ENCODE measurements around the gene PI4K2A.

The PI4K2A gene

DNA sequence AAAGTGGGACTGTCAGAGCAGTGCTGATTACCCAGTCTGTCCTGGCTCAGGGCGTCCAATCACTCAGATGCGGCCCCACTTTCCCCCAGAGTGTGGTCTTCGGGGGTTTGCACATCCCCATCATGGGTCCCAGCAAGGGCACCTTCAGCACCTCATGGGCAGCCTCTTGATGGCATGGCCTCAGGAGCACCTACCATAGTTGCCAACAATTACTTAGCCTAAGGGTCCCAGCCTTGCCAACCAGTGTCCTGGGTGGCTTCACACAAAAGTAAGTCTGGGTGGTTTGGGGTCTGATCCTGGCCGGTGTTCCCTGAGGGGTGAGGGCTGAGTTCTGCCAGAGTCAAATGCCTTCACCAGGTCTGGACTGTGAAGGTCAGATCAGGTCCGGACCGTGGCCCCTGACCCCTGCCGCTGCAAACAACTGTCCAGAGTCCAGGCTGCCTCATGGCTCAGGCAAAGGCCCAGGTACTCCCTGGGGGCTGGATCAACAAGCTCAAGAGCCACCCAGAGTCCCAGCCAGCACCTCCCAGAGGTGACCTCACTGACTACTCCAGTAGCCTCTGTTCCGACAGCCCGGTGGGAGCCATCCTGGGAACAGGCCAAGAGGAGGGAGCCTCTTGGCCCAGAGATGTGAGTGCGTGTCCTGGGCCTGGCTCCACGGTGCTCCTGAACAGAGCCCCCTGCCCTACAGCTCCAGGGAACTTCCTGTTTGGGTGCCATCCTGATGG is 66.8 kb downstream of the PI4K2A start:
- no peak for DNase-seq

DNA sequence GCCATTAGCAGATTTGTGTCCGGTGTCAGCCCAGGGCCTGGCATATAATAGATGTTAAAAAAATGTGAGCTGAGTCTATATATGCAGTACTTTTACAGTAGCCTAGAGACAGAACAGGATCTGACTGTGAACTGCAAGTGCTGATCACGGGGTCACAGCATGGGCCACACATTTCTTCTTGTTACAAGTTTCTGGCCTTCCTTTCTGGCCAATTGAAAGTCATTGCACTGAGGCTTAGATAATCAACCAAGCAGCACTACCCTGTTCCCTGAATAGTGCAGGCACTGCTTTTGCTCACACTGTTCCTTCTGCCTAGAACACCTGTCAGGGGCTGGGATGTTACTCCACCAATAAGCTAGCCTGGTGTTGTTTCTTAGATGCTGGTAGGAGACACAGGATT is 67.7 kb downstream of the PI4K2A start:
- no peak for DNase-seq

DNA sequence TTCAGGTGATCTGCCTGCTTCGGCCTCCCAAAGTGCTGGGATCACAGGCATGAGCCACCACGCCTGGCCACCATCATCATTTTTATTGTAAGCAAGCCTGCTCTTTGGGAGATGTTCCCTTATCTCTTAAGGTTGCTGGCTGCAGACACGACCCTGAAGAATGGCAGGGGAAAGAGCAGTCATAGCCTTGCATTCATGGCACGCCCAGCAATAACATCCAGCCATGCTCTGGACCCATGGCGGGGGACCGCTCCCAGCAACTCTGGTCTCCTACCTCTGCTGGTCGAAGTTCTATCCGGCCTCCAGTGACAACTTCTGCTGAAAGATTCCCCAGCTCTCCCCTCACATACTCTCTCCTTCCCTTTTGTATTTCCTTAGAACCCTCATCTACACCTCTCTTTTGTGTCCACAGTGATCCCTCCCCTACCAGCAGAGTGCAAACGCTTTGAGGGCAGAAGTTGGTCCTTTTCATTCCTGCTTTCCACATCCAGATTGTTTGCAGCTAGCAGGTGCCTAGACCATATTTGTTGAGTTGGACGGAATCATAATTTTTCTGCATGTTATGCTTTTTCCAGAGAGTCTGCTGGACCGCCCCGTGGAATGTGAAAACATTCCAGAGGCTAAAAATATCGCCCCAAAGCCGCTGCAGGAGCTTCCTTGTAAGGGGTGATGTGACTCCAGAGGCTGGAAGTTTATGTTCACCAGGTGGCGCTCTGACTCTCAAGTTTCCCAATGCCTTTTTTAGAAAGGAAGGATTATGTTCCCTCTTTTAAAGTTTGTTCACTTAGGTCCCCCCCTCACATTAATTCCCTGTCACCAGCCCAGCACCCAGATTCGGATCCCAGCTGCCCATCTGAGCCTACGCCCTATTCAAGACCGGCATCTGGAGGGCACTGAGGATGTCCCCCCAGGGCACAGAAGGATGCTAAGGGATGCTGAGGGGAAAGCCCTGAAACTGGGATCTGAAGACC is 68.8 kb downstream of the PI4K2A start:
- DNase-seq = peak; percentile 63

DNA sequence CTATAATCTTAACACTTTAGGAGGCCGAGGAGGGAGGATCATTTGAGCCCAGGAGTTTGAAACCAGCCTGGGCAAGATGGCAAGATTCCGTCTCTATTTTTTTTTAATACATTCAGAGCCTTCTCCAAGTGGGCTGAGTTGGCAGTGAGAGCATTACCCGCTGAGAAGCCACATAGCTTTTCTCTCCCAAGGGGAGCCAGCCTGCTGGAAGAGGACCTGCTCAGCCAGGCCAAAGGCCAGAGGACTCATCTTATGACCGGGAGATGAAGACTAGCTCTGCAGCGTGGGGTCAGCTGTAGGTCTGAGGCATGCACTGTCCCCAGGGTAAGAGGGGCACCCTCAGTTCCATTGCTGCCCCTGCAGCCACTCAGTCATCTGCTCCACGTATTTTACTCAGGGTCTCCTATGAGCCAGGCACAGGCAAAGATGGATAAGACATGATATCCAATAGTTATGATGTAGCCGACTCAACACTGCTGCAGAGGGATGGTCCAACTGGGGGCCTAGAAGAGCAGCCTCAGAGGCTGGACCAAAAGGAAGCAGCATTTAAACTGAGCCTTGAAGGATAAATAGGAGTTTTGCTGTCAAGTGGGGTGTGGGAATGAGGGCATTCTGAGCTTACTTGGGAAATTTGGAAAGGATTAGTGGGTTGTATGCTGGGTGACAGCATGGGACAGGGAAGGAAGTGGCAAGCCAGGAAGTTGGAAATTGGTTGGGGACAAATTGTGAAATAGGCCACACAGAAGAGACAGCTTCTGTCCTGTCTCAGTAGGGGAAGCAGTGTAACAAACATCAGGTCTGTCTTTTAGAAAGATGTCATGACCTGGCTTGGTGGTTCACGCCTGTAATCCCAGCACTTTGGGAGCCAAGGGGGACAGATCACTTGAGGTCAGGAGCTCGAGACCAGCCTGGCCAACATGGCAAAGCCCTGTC is 71.4 kb downstream of the PI4K2A start:
- DNase-seq = no peak

DNA sequence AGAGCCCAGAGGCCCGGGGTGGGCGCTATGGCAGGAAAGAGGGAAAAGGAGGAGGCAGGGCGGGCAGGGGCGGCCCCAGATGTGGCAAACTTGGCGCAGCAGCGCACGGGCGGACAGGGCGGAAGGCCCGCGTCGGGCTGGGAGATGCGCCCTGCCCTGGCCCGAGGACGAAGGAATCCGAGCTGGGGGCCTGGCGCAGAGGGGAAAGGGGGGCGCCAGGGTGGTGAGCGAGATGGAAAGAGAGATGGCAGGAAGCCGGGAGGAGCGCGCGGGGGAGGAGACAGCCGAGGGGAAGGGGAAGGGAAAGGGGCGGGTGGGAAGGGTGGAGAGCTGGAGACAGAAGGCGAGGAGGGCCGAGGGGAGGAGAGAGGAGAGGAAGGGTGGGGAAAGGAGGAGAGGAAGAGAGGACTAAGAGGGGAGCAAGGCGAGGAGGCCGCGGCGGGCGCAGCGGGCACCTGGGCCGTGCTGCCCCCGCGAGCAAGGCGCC is 72.9 kb downstream of the PI4K2A start, which contains the start of gene MARVELD1:
Gene MARVELD1 (plus strand): TSS at position 392 of the 487 bp plus-strand sequence. CDS start 147 bp downstream, outside the sequence.
- DNase-seq = peak; percentile 92

DNA sequence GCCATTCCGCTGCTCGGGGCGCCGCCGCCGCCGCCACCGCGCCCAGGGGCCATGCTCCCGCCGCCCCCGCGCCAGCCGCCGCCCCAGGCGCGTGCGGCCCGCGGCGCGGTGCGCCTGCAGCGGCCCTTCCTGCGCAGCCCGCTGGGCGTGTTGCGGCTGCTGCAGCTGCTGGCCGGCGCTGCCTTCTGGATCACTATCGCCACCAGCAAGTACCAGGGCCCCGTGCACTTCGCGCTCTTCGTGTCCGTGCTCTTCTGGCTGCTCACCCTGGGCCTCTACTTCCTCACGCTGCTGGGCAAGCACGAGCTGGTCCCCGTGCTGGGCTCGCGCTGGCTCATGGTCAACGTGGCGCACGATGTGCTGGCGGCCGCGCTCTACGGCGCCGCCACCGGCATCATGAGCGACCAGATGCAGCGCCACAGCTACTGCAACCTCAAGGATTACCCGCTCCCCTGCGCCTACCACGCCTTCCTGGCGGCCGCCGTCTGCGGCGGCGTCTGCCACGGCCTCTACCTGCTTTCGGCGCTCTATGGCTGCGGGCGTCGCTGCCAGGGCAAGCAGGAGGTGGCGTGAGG is 73.4 kb downstream of the PI4K2A start:
- peak; percentile 90 for DNase-seq

DNA sequence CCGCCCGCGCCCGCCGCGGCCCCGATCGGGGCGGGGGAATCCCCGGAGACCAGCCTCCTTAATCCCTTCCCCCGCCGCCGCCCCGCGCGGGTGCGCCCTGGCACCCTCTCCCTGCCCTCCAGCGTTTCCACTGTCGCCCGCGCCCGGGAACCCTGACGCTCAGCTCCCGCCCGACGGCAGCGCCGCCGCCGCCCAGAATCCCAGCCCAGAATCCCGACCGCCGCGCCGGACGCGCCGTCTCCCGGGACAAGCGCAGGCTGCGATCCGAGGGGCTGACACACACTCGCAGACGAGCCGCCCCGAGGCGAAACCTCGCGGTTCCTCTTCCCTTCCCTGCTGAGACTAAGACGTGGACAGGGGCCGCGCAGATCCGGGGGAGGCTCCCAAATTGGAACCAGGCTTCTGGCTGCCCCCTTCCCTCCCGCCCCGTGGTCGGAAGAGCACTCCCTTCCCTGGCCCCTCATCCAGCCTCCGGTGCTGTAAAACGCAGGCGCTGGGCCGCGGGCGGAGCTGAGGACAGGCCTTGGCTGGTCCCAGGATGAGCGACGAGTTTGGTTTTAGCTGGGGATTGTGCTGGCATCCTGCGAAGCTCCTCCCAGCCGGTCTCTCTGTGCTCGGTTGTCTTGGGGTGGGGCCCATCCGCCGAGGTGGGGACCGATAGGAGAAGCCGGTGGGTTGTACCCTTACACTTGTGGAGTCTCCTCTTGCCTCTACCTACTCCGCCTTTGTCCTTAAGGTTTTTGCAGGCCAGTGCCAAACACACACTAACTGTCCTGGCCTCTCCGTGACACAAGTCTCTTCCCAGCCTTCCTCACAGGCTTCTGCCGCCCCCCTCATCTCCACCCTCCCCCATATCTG is 74.2 kb downstream of the PI4K2A start:
- DNase-seq = peak; percentile 84

DNA sequence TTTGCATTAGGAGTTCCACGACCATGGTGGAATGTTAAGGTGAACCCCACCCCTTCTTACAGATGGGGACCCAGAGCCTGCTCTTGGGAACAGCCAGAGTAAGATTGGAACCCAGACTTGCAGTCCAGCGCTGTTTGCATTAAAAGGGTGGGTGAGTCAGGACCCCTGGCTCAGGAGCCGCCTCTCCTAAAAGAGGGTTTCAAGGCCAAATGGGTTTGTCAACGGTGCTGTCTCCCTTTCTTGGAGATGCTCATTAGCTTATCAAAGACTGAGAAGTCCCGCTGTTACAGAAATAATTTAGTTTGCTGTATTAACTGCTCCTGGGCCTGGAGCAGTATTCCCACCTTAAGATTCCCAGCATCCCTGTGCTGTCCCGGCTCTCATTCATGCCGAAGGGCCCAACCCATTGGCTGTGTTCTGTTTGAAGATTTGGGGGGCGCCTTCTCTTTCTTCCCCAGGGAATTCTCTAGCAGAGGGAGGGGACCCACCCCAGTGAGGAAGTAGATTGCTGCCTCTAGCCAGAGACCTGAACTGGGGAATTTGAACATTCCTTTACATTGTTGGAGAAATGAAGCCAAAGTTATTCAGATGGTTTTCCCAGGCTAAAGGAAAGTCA is 74.9 kb downstream of the PI4K2A start:
- no peak for DNase-seq

DNA sequence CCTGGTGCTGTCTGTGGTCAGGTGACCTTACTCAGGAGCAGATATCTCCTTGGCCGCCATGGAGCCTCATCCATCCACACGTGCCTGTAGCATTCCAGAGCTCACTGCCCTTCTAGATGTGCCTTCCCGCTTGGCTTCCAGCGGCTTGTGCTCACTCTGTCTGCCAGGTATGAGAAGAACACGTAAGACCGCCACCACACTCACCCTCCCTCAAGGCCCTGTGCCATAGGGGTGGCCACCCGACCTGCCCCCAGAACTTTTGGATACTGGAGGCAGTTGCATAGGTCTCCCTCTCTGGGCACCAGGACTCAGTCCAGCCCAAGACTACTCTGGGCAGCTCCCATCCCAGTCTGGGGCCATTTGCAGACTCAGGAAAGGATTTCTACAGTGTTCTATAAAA is 77.2 kb downstream of the PI4K2A start:
- no peak for DNase-seq

DNA sequence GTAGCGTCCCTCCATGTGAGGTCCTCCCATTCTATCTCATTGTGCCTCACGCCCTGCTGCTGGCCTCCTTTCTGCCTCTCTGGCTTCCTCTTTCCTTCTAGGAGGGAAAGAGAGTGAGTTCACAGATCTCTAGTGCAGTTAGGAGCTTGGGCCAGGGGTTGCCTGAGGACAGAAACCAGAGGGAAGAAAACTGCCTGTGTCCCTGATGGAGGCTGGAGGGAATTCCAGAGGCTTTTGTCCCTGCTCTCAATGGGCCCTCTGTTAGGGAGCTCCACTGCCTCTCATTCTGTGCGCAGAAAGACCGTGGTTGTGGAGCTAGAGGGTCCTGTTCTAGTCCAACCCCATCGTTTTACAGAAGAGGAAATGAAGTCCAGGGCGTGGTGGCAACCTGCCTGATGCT is 77.7 kb downstream of the PI4K2A start:
- no peak for DNase-seq

DNA sequence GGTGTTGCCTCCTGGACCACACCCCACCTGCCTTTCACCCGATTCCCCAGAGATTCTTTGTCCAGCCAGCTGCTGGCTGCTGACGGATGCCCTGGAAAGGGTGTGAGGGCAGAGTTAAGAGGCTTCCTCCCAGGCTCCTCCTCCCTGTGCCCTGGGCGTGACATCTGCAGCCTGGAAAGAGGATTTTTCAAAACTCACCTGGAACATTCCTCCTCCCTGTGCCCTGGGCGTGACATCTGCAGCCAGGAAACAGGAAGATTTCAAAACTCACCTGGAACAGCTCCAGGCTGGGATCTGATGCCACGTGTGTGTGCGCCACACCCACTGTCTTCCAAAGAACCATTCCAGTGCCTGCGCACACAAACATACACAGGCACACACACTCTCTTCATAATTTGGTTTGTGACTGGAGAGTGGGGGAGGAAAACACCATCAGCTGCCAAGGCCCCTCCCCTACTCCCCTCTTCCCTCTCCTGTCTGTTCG is 78.2 kb downstream of the PI4K2A start:
- DNase-seq = no peak

DNA sequence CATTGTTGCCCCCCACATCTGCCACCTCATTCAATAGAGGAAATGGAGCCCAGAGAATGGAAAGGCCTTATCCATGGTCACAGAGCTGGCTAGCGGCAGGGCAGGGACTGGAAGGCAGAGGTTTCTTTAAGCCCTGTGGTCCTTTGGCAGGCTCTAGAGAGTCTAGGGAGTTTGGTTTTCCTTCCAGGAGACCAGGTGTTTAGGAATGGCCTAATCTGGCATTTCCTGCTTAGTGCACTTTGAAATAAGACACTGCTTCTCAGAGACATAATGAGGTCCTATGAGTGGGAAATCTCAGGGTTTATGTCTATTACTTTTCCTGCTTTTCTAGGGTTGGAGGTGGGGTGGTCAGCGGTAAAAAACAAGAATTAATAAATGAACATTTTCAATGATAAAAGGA is 79.1 kb downstream of the PI4K2A start:
- no peak for DNase-seq

DNA sequence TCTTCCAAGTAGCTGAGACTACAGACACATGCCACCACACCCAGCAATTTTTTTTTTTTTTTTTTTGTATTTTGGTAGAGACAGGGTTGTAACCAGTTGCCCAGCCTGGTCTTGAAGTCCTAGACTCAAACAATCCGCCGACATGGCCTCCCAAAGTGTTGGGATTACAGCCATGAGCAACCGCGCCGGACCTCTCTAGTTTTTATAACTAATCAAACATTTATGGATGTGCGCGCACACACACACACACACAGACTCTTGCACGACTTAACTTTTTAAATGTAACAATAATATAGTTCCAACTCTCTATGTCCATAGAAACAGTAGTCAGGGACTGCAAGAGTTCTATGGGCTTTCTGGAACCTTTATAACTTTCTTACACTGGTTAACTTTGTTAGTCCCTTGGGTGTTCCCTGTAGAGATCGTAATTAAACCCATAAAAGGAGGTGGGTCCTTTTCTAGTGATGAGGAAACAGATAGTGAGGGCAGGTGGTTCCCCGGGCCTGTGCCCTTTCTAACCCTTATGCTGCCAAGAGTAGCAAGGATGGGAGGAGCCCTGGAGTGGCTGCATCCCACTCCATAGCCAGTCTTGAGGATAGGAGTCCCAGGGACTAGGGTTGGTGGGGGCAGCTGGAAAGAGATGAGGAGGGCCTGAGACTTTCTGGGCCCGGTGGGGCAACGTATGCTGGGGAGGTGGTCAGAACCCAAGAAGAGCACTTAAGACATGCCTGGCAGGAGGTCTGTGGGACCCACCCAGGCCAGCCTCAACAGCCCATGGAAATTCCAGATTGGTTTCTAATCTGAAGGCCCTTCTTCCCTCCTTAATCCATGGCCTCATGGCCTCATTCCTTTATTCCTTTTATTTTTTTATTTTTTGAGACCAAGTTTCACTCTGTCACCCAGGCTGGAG is 81.7 kb downstream of the PI4K2A start:
- no peak for DNase-seq

DNA sequence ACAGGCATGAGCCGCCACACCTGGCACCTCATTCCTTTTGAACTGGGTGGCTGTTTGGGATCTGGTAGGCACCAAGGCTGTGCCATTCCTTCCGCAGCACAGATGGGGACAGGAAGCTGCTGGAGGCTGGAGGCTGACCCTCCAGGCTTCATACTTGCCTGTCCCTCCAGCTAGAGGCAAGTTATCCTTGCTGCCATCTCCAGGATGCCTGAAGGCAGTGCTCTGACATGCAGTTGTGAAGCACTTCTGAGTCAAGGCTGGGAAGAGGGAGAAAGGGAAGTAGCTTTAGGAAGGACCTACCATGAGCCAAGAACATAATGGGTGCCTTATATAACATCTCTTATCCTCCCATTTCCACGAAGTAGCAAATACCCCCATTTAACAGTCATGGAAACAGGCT is 82.5 kb downstream of the PI4K2A start:
- no peak for DNase-seq

DNA sequence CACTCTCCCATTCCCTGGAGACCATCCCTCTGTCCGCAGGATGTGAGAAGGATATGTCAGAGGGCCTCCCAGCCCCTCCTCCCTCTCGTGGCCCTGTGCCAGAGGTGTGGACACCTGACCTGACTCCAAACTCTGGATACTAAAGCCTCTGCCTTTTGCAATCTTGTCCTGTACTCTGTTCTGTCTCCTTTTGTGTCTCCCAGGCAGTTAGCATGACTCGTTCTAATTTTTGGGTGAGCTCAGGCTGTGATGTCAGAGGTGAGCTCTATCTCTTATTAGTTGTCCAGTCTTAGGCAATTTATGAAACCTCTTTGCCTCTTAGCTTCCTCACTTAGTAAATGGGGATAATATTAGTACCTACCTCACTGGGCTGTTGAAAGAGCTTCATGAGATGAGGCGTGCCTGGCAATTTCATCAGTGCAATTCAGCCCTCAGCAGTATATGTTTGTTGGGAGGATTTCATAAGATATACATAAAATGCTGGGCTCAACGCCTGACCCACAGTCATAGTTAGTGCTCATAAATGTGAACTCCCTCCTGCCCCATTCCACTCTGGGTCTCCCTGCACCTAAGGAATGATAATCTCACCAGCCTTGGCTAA is 84.0 kb downstream of the PI4K2A start:
- no peak for DNase-seq

All from 8988T (cell line).